ENCODE data around the gene NUP85. TPM values are rescaled to one million over a fixed set of nuclear protein-coding genes. Genes with fewer than 3 reads are reported as not detected.

Gene NUP85, protein sequence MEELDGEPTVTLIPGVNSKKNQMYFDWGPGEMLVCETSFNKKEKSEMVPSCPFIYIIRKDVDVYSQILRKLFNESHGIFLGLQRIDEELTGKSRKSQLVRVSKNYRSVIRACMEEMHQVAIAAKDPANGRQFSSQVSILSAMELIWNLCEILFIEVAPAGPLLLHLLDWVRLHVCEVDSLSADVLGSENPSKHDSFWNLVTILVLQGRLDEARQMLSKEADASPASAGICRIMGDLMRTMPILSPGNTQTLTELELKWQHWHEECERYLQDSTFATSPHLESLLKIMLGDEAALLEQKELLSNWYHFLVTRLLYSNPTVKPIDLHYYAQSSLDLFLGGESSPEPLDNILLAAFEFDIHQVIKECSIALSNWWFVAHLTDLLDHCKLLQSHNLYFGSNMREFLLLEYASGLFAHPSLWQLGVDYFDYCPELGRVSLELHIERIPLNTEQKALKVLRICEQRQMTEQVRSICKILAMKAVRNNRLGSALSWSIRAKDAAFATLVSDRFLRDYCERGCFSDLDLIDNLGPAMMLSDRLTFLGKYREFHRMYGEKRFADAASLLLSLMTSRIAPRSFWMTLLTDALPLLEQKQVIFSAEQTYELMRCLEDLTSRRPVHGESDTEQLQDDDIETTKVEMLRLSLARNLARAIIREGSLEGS
- total RNA-seq, result 23.1 TPM

DNA sequence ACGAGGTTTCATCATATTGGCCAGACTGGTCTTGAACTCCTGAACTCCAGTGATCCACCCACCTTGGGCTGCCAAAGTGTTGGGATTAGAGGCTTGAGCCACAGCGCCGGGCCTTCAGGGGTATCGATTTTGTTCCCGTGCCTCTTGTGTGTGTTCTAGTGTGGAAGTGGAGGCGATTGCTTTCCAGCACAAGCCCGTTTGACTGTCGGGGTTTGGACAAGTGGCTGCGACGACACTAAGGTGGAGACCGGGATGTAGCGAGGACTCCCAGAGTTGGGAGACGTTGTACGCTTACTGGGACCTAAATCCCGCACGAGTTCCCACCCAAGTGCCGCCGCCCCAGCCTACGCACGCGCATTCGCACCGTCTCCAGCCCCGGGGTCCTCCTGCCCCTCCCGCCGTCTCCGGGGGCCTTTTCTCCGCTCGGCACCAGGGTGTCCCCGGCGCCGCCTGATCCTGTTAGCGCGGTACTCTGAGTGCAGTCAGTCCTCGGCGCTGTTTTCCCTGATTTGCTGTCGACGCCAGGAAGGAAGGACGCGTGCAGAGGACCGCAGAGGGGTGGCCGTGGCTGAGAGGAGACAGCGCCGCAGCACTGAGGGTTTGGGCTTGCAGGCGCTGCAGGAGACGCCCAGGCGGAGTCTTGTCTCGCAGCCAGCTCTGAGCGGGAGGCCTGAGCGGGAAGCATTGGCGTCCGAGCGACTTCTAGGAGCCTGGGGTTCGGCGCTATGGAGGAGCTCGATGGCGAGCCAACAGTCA is at the start of gene NUP85:
Gene NUP85 (plus strand): TSS at position 643 of the 756 bp plus-strand sequence. CDS start 83 bp downstream, at position 726.

DNA sequence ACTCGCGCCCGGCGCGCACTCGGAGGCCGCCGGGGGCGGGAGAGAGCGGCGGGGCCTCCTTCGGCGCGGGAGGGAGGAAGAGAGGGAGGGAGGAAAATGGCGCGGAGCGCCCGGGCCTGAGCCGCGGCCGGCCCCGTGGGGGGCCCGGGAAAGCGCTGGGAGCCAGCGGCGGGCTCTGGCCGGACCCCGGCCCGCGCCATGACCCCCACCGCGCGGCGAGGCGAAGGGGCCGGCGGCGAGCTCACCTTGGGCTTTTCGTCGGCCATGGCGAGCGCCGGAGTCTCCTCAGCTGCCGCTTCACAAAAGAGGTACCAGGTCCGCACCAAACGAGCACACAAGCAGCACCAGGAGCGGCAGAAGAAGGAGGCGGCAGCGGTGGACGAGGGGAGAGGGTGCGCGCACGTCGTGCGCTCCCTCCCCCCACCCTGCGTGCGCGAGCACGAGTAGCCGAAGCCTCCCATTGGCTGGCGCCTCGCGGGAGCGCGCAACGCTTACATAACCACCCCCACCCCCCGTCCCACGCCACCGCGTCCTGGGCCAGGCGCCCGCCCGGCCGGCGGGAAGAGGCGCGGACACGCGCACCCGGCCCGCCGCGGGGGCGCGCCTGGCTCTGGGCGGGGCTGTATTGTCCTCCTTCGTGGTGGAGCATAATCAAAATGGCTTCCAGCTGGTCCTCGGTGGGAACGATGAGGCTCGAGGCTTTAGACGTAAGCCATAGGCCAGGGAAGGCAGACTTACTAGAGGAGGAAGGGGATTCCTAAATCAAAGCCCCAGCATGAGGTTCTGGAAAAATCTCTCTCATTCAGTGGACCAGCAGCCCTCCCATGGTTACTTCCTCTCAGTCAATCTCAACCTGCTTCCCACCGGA is 22.7 kb upstream of the NUP85 start, which contains the start of gene SUMO2:
Gene SUMO2 (minus strand): TSS at position 391 of the 868 bp plus-strand sequence. CDS start 125 bp downstream, at position 266.

DNA sequence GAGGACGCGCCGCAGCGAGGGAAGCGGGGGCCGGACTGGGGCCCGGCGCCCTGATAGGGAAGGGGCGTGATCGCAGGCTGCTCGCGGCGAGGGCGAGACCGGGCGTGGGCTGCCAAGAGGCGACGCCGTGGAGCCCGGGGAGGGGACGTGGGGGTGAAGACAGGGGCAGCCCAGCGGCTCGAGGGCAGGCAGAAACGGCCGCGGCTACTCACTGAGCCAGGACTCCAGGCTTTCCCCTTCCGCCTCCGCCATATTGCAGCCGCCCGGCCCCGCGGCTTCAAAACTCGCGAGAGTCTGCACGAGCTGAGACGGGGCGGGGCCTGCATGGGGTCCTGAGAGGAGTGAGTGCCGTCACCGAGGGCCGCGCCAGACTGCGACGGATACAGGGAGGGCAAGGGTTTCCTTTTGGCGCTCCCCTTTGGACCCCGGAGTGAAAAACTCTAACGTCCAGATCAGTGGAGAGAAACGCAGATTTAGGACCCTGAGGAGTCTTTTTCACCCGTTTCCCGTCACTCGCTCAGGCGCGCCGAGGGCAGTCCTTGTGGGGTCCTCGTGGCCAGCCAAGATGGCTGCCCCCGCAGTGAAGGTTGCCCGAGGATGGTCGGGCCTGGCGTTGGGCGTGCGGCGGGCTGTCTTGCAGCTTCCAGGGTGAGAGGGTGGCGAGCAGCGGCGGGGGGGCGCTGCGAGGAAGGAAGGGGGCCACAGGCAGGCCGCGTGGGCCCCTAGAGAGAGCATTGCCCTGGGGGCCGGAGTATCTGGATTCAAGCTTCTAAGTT is 56.0 kb downstream of the NUP85 start, which contains the start of the genes GGA3 and MRPS7:
Gene GGA3 (minus strand): TSS at position 271 of the 776 bp plus-strand sequence. CDS start 19 bp downstream, at position 252.
Gene MRPS7 (plus strand): TSS at position 544 of the 776 bp plus-strand sequence. CDS start 22 bp downstream, at position 566.

DNA sequence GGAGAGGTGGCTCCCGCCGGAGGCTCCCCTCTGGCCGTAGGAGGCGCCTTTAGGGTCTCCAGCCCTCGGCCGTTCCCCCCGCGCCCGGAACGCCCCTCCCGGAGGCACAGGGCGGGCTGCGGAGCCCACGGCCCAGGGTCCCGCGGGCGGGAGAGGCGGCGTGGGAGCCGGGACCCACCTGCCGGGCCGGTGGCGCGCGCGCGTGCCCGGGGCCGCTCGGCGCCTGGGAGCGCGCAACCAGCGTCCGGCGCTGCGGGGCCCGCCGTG is 65.4 kb downstream of the NUP85 start, which contains the start of gene MIF4GD:
Gene MIF4GD (minus strand): TSS at position 266 of the 267 bp plus-strand sequence. CDS start 1,036 bp downstream, outside the sequence.

Other genes starting within 250 kb of the NUP85 start
- gene HID1, start 232.9 kb upstream of the NUP85 start, total RNA-seq, result 25.1 TPM
- gene CDR2L, start 218.0 kb upstream of the NUP85 start, total RNA-seq, result 7.2 TPM
- gene MRPL58, start 193.0 kb upstream of the NUP85 start, total RNA-seq, result 13.4 TPM
- 146 TPM for gene ATP5PD, start 158.7 kb upstream of the NUP85 start, total RNA-seq
- 51.2 TPM for gene KCTD2, start 158.5 kb upstream of the NUP85 start, total RNA-seq
- 2.1 TPM for gene SLC16A5, start 117.7 kb upstream of the NUP85 start, total RNA-seq
- gene ARMC7, start 95.7 kb upstream of the NUP85 start, total RNA-seq, result 3.0 TPM
- 32.3 TPM for gene NT5C, start 73.9 kb upstream of the NUP85 start, total RNA-seq
- gene JPT1, start 51.2 kb upstream of the NUP85 start, total RNA-seq, result 563 TPM
- gene SUMO2, start 22.7 kb upstream of the NUP85 start, total RNA-seq, result 146 TPM
- gene GGA3, start 55.9 kb downstream of the NUP85 start, total RNA-seq, result 18.9 TPM
- 46.6 TPM for gene MRPS7, start 56.2 kb downstream of the NUP85 start, total RNA-seq
- gene MIF4GD, start 65.6 kb downstream of the NUP85 start, total RNA-seq, result 8.3 TPM
- gene SLC25A19, start 83.8 kb downstream of the NUP85 start, total RNA-seq, result 8.8 TPM
- 109 TPM for gene GRB2, start 200.0 kb downstream of the NUP85 start, total RNA-seq

All from diencephalon (tissue), 1 donor.